GM19099 (cell line): ENCODE data around the gene KLK6.

Experiments used
- POLR2A ChIP-seq: IDR thresholded peaks from 3 replicates; pipeline ENCODE4 v1.6.1; 2011; ENCODE audit warnings: low read depth; ENCODE audit not compliant: insufficient read length; ENCODE audit errors: extremely low read depth

The KLK6 gene

GRCh38 chr19:50939596-50939995, 29.8 kb downstream of the KLK6 start:
- no peak for TF ChIP-seq POLR2A

DNA sequence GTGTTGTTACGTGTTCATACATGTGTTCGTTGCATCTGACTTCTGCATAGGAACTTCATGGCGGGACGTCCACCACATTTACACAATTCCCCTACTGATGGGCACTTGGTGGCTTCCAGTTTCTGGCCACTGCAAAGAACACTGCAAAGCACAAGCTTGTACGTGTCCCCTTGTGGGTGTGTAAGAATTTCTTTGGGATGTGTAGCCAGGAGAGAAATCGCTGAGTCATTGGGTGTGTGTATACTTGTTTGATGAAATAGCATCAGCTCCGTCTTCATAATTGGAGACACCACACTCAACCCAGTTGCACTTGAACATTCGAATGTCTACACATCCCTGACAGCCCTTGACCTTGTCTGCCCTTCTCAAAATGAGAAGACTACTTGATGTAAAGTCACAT, 35.8 kb downstream of the KLK6 start:
- TF ChIP-seq POLR2A: no peak

- TF ChIP-seq POLR2A: no peak
These were observed 36.7 kb downstream of the KLK6 start for GRCh38 chr19:50932690-50933083.

DNA sequence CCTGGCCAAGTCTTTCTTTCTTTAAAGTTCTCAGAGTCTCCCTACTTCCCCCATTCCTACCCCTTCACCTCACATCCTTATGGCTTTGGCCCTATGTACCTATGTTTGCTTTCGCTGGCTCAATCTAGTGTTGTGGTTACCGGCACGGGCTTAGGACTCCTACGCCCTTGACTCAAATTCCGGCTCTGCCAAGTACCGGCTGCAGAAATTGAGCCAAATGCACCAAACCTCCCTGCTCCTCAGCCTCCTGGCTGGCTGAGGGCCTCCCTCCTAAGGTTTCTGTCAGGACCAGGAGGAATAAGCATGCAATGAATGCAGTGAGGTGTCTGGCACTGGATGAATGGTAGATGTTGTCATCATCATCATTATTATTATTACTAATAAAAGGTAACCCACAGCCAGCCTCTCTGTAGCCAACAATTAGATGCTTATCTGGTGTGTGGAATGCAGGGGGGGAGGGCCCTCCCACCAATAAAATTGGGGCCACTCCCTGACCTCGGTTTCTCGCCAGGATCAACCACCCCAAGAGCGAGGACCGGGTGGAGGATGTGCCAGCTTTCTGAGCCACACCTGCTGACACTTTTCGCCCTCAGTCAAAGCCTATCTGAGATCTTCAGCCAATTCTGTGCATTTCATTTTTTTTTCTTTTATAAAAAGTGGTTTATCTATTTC, 37.2 kb downstream of the KLK6 start:
- no peak for TF ChIP-seq POLR2A

DNA sequence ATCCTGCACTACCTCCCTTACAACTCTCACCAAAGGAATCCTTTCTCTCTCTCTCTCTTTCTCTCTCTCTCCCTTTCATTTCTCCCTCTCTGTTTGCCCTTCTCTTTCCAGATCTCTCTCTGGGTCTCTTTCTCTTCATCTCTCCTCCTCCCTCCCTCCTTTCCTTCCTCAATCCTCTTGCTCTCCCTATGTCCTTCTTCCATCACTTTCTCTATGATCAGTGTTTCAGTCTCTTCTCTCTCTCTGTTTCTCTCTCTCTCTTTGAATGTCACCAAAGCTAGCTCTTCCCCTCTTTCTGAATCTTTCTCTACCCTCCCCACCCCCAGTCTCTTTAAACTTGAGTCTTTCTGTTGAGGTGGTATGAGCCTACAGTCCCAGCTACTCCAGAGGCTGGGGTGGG, 38.4 kb downstream of the KLK6 start:
- no peak for TF ChIP-seq POLR2A

GRCh38 chr19:50928831-50929230, 40.6 kb downstream of the KLK6 start:
- no peak for TF ChIP-seq POLR2A

DNA sequence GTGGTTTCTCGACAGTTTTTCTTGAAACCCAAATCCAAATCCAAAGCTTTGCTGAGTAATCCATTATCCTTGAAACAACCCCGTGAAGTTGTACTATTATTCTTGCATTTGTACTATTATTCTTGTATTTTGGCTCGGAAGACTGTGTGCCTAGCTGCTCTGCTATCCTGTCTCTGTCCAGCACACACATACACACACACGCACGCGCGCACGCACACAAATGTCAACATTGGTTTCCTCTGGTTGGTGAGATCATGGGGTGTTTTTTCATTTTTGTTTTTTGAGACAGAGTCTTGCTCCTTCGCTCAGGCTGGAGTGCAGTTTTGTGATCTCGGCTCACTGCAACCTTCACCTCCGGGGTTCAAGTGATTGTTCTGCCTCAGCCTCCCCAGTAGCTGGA, 43.2 kb downstream of the KLK6 start:
- TF ChIP-seq POLR2A: no peak

GRCh38 chr19:50925734-50926133, 43.7 kb downstream of the KLK6 start:
- no peak for TF ChIP-seq POLR2A

- TF ChIP-seq POLR2A: no peak
These were observed 44.8 kb downstream of the KLK6 start for GRCh38 chr19:50924586-50924985.

- no peak for TF ChIP-seq POLR2A
These were observed 47.0 kb downstream of the KLK6 start for GRCh38 chr19:50922317-50922853.

DNA sequence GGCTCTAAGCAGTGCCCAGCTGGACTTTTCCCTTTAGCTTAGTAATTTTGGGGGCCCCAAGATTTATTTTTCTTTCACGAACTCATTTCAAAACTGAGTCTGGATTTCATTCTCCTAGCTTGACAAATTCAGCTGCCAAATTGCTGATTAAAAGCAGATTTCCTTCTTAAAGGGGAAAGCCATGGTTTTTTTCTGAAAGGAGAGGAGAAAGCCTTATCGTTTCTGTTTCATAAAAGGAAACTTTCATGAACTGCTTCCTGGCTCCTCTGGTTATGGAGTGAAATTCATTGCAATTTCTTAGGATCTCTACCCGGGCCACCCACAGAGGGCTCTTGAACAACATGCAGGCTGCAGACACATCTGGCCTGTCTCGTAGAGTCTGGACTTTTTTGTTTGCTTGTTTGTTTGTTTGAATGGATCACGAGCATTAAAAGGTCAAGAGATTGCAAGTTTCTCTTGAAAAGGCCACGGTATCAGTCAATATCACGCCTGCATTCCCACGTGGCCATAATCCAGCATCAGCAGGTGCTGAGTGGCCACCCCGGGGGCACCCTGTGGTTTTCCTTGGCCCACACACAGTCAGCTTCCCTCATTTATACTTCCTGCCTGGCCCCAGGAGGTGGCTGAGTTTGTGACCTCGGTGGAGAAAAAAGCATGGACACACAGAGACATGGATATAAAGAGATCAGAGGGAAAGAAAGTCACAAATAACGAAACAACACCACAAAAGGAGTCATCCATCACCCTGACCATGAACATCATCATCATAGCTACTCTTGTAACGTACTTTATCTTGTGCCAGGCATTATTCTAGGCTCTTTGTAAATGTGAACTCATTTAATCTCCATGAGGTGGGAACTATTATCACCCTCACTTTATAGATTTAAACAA, 47.7 kb downstream of the KLK6 start:
- no peak for TF ChIP-seq POLR2A

DNA sequence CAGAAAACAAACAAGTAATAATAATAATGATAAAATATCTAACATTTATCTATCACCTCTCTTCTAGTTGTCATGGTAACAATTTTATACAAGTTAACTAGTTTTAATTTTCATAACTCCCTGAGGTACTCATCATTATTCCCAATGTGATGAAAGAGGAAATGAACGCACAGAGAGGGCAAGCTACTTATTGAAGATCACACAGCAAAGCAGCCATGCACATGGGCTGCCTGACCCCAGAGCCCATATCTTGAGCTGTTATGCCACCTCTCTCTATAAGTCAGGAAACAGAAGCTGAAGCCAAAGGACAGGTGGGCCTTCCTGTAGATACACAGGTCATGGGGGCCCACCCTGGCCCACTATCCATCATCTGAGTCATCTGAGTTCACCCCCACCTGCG, 53.3 kb downstream of the KLK6 start:
- no peak for TF ChIP-seq POLR2A

DNA sequence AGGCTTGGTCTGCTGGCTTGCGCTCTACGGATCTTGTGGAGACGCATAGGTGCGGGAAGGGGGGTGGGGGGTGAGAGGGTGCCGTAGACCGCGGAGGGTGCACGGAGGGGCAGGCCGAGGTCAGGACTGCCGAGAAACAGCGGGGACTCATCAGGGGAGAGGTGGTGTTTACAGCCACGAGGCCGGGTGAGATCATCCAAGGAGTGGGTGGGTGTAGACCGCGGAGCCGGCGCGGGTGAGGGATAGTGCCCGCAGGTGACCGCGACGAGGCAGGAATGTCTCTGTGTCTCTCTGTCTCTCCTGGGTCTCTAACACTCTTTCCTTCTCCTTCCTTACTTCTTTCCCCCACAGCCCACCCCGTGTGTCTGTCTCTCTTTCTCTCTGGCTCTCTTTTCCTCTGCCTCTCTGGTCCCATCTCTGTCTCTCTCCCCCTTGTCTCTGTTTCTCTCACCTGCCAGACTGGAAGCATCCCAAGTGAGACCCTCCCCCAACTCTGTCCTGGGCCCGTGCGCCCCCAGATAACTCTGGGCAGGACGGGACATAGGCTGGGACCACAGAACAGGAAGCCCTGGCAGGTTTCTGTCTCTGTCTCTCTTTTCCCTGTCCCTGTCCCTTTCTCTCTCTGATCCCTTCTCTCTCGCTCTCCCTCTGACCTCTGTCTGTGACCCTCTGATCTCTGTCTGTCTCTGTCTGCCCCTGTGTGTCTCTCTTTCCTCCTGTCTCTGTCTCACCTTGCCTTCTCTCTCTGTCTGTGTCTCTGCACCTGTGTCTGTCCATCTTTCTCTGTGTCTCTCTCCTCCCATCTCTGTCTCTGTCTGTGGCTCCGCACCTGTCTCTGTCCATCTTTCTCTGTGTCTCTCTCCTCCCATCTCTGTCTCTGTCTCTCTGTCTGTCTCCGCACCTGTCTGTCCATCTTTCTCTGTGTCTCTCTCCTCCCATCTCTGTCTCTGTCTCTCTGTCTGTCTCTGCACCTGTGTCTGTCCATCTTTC, 56.4 kb downstream of the KLK6 start:
- TF ChIP-seq POLR2A: no peak

GRCh38 chr19:50912102-50912599, 57.2 kb downstream of the KLK6 start:
- no peak for TF ChIP-seq POLR2A
